IMR-90 (cell line): ENCODE measurements around the gene ZNF85. TPM values are rescaled to one million over a fixed set of nuclear protein-coding genes. Genes with fewer than 3 reads are reported as not detected.
"Not testable (repeated sequence)": the region's sequence is repeated elsewhere in the genome, so short reads cannot be mapped to it uniquely, and the experiment has no call there.

Experiments
- ATAC-seq: fragments of 200-7000 bp; cut with Tn5 transposase; 2 replicates; pipeline ENCODE4 v1.9.1; 2020; ENCODE audit warnings: low read depth, mild to moderate bottlenecking, moderate library complexity
- BruUV-seq: library from RNA; stranded (reverse); fragments of 400-500 nt; replicated peaks from 2 replicates; lab custom pipeline; 2021; lab: Mats Ljungman, UMichigan
- CTCF ChIA-PET: fragments of 300-600 bp; formaldehyde crosslinking; extraction: SDS; loops from one replicate; lab custom pipeline; 2021; ENCODE audit warnings: antibody characterized with exemption; lab: Yijun Ruan, JAX
- POLR2A ChIA-PET: fragments of 300-600 bp; sonication (Branson Sonifier 250); formaldehyde crosslinking; loops from one replicate; lab custom pipeline; 2022; ENCODE audit warnings: antibody characterized with exemption; ENCODE audit not compliant: unreplicated experiment; lab: Charles Lee
- DNase-seq: peaks from one replicate; pipeline ENCODE4 v3.0.0; 2013
- H2AFZ ChIP-seq: replicated peaks from 2 replicates; pipeline ENCODE3; 2013; ENCODE audit warnings: low read length, mild to moderate bottlenecking; ENCODE audit not compliant: poor library complexity
- H2AK5ac ChIP-seq: 2 replicates; pipeline ENCODE4 v1.6.1; 2013; ENCODE audit warnings: low read depth, low read length, inconsistent platforms
- H2AK9ac ChIP-seq: replicated peaks from 2 replicates; pipeline ENCODE3; 2013; ENCODE audit warnings: mild to moderate bottlenecking, low read depth, low read length, moderate library complexity; ENCODE audit not compliant: poor library complexity
- H2BK120ac ChIP-seq: 2 replicates; pipeline ENCODE4 v1.6.1; 2013; ENCODE audit warnings: low read depth, low read length, inconsistent platforms
- H2BK15ac ChIP-seq: 3 replicates; pipeline ENCODE4 v1.6.1; 2013; ENCODE audit warnings: low read depth, low read length, inconsistent platforms
- H2BK20ac ChIP-seq: 2 replicates; pipeline ENCODE4 v1.6.1; 2013; ENCODE audit warnings: low read depth, mild to moderate bottlenecking, inconsistent platforms, low read length, moderate library complexity
- H2BK5ac ChIP-seq: 2 replicates; pipeline ENCODE4 v1.6.1; 2013; ENCODE audit warnings: mild to moderate bottlenecking, low read depth, low read length, inconsistent platforms; ENCODE audit not compliant: poor library complexity, severe bottlenecking
- H3K14ac ChIP-seq: replicated peaks from 2 replicates; pipeline ENCODE4 v1.6.1; 2013; ENCODE audit warnings: low read depth, low read length, inconsistent platforms
- H3K18ac ChIP-seq: 2 replicates; pipeline ENCODE4 v1.6.1; 2013; ENCODE audit warnings: low read depth, low read length, control low read depth
- H3K23ac ChIP-seq: 2 replicates; pipeline ENCODE4 v1.6.1; 2013; ENCODE audit warnings: low read depth, low read length, inconsistent platforms
- H3K27ac ChIP-seq: 2 replicates; pipeline ENCODE4 v1.5.1; 2013; ENCODE audit warnings: mild to moderate bottlenecking, control low read depth, low read length; ENCODE audit not compliant: insufficient read depth
- H3K27me3 ChIP-seq: 2 replicates; pipeline ENCODE4 v1.6.1; 2013; ENCODE audit warnings: low read length; ENCODE audit not compliant: control insufficient read depth, insufficient read depth
- H3K36me3 ChIP-seq: 2 replicates; pipeline ENCODE4 v1.6.1; 2013; ENCODE audit warnings: low read length, mixed read lengths; ENCODE audit not compliant: control insufficient read depth, insufficient read depth
- H3K4ac ChIP-seq: 2 replicates; pipeline ENCODE4 v1.6.1; 2013; ENCODE audit warnings: low read depth, low read length, inconsistent platforms
- H3K4me1 ChIP-seq: 2 replicates; pipeline ENCODE4 v1.6.1; 2013; ENCODE audit warnings: low read length, mixed read lengths; ENCODE audit not compliant: control insufficient read depth, insufficient read depth
- H3K4me2 ChIP-seq: 2 replicates; pipeline ENCODE4 v1.6.1; 2013; ENCODE audit warnings: low read depth, mild to moderate bottlenecking, control low read depth, low read length, moderate library complexity
- H3K4me3 ChIP-seq: 2 replicates; pipeline ENCODE4 v1.5.1; 2013; ENCODE audit warnings: low read depth, mild to moderate bottlenecking, control low read depth, low read length, moderate library complexity; ENCODE audit not compliant: insufficient read depth
- H3K56ac ChIP-seq: 2 replicates; pipeline ENCODE4 v1.6.1; 2013; ENCODE audit warnings: low read length, inconsistent platforms; ENCODE audit not compliant: insufficient read depth; ENCODE audit errors: extremely low read depth
- H3K79me1 ChIP-seq, 2 experiments: 2 replicates each; pipeline ENCODE4 v1.6.1; 2013; ENCODE audit warnings: low read length in 2 of 2, inconsistent platforms in 1 of 2, low read depth in 1 of 2
- H3K9ac ChIP-seq: 2 replicates; pipeline ENCODE4 v1.6.1; 2013; ENCODE audit warnings: low read depth, low read length, control low read depth
- H3K9me1 ChIP-seq: 2 replicates; pipeline ENCODE4 v1.6.1; 2013; ENCODE audit warnings: low read length, inconsistent platforms; ENCODE audit not compliant: insufficient read depth
- H3K9me3 ChIP-seq: 2 replicates; pipeline ENCODE4 v1.6.1; 2013; ENCODE audit warnings: low read length; ENCODE audit not compliant: control insufficient read depth, insufficient read depth
- H4K20me1 ChIP-seq: 2 replicates; pipeline ENCODE4 v1.6.1; 2013; ENCODE audit warnings: low read length, inconsistent platforms; ENCODE audit not compliant: insufficient read depth
- H4K5ac ChIP-seq: 2 replicates; pipeline ENCODE4 v1.6.1; 2013; ENCODE audit warnings: mild to moderate bottlenecking, low read depth, low read length, control low read depth
- H4K8ac ChIP-seq, 2 experiments: 2 replicates each; pipeline ENCODE4 v1.6.1; 2013; ENCODE audit warnings: low read depth in 2 of 2, low read length in 2 of 2, control low read depth in 1 of 2, inconsistent platforms in 1 of 2
- H4K91ac ChIP-seq: 2 replicates; pipeline ENCODE4 v1.6.1; 2013; ENCODE audit warnings: low read depth, low read length, inconsistent platforms; ENCODE audit not compliant: insufficient read depth
- WGBS, 2 experiments: methylation state at CpG; one replicate each; pipeline versions ENCODE4 v1.1.5 to v1.1.7; 2013; ENCODE audit warnings: missing lambda C conversion rate in 2 of 2; ENCODE audit not compliant: insufficient read length in 1 of 2; ENCODE audit errors: extremely low coverage in 2 of 2; 5-methylcytosine and 5-hydroxymethylcytosine counted together
- dilution Hi-C: fragments of 300-500 bp; cut with HindIII; formaldehyde crosslinking; loops from one replicate; pipeline ENCODE4 v1.14.3; 2018; ENCODE audit warnings: low sequenced_read_pairs; ENCODE audit not compliant: unreplicated experiment
- in situ Hi-C: fragments of 300-500 bp; cut with MboI; formaldehyde crosslinking; loops from 3 replicates; pipeline ENCODE4 v1.14.3; 2019; ENCODE audit warnings: low sequenced_read_pairs, inconsistent platforms, mixed read lengths
- intact Hi-C: fragments of 100-400 bp; cut with micrococcal nuclease; formaldehyde crosslinking; loops from 2 replicates; pipeline ENCODE4 v1.10.0; 2022
- polyA plus RNA-seq, 3 experiments: library from polyadenylated mRNA; depleted of rRNA; stranded (reverse); fragments of >200 nt; gene quantifications; 2 replicates each; pipeline ENCODE4 v1.2.3, GENCODE V29; 2012; ENCODE audit warnings: low replicate concordance in 1 of 3
- total RNA-seq: library from RNA; depleted of rRNA; stranded (reverse); fragments of >200 nt; gene quantifications from 2 replicates; pipeline ENCODE4 v1.2.3, GENCODE V29; 2012

ZNF85 gene
- total and polyA plus RNA-seq, 2 of the 4 experiments (the other 2 are of a cell fraction), result 3.1 to 5.9 TPM

- DNase-seq, H3K27me3 ChIP-seq, CTCF ChIA-PET, H3K18ac ChIP-seq, H3K23ac ChIP-seq, H3K9me1 ChIP-seq, H4K91ac ChIP-seq, H3K4me2 ChIP-seq, H4K20me1 ChIP-seq, H3K27ac ChIP-seq, H3K4me1 ChIP-seq, BruUV-seq, H3K79me1 ChIP-seq, H2AK9ac ChIP-seq, H4K8ac ChIP-seq, in situ Hi-C loops, ATAC-seq, H2BK5ac ChIP-seq, H3K9me3 ChIP-seq, H2BK120ac ChIP-seq, H2BK15ac ChIP-seq, H2AFZ ChIP-seq, H3K36me3 ChIP-seq, H3K9ac ChIP-seq, H4K5ac ChIP-seq, POLR2A ChIA-PET, H3K56ac ChIP-seq, dilution Hi-C loops, H3K4me3 ChIP-seq, H3K14ac ChIP-seq, H2BK20ac ChIP-seq, H3K4ac ChIP-seq, intact Hi-C loops, H2AK5ac ChIP-seq: not testable (repeated sequence)
- WGBS, 2 experiments, result no CpG with 5 or more reads among the region's 41 CpGs
These were observed 29.6 kb downstream of the ZNF85 start for GRCh38 chr19:20952561-20953095.
